Neural cell (in vitro differentiated cells): ENCODE measurements around the gene AURKA.

Experiments used
- EZH2 ChIP-seq: fragments of 200-600, 300-800 bp; shearing (Covaris generic), sonication (generic); IDR thresholded peaks from 2 replicates; pipeline ENCODE4 v1.6.1; 2014; ENCODE audit warnings: antibody characterized with exemption, low read length, borderline replicate concordance, mild to moderate bottlenecking; ENCODE audit not compliant: insufficient read depth, poor library complexity, severe bottlenecking
- POLR2AphosphoS5 ChIP-seq: IDR thresholded peaks from 2 replicates; pipeline ENCODE4 v1.6.1; 2012
- TF ChIP-seq, protein P1 (sequence below): fragments of 450-650 bp; IDR thresholded peaks from 2 replicates; pipeline ENCODE4 v1.5.1; 2014; ENCODE audit warnings: antibody characterized with exemption, mild to moderate bottlenecking, moderate library complexity; ENCODE audit not compliant: poor library complexity, severe bottlenecking

DNA sequence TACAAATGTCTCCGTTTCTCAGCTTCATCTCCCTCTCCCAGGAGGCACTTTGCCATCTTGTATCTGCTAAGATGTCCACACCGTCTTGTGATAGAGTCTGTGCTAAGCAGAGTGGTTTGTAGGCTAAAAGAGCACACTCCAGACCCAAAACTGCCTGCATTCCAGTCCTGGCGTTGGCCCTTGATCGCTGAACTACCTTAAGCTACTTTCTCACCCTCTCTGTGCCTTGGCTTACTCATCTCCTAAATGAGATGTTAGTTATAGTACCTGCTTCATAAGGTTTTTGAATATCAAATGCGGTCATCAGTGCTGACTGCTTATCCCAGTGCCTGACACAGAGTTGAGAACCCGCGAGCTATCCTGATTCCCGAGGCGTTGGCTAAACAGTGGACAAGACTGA lies 34.0 kb upstream of the AURKA start:
- no peak for TF ChIP-seq POLR2AphosphoS5
- TF ChIP-seq, protein P1, sequence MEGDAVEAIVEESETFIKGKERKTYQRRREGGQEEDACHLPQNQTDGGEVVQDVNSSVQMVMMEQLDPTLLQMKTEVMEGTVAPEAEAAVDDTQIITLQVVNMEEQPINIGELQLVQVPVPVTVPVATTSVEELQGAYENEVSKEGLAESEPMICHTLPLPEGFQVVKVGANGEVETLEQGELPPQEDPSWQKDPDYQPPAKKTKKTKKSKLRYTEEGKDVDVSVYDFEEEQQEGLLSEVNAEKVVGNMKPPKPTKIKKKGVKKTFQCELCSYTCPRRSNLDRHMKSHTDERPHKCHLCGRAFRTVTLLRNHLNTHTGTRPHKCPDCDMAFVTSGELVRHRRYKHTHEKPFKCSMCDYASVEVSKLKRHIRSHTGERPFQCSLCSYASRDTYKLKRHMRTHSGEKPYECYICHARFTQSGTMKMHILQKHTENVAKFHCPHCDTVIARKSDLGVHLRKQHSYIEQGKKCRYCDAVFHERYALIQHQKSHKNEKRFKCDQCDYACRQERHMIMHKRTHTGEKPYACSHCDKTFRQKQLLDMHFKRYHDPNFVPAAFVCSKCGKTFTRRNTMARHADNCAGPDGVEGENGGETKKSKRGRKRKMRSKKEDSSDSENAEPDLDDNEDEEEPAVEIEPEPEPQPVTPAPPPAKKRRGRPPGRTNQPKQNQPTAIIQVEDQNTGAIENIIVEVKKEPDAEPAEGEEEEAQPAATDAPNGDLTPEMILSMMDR, result no peak
- TF ChIP-seq EZH2, result no peak
